ENCODE data around the gene FOXA3.
"Not testable (repeated sequence)": the region's sequence is repeated elsewhere in the genome, so short reads cannot be mapped to it uniquely, and the experiment has no call there.

The FOXA3 gene

GRCh38 chr19:45876411-45877197 is 12.5 kb downstream of the FOXA3 start:
- no peak for DNase-seq

- no peak for DNase-seq
Measured at GRCh38 chr19:45878043-45878794, 14.1 kb downstream of the FOXA3 start.

- DNase-seq: no peak
Measured at GRCh38 chr19:45879055-45879454, 14.9 kb downstream of the FOXA3 start.

GRCh38 chr19:45879971-45880370 is 15.8 kb downstream of the FOXA3 start:
- no peak for DNase-seq

GRCh38 chr19:45881082-45881908 is 17.2 kb downstream of the FOXA3 start:
- no peak for DNase-seq

GRCh38 chr19:45881909-45882528 is 17.9 kb downstream of the FOXA3 start:
- no peak for DNase-seq

- DNase-seq: peak; percentile 20
Measured at GRCh38 chr19:45882652-45883585, 18.8 kb downstream of the FOXA3 start.

GRCh38 chr19:45883586-45883880 is 19.4 kb downstream of the FOXA3 start:
- no peak for DNase-seq

GRCh38 chr19:45883881-45884681 is 20.0 kb downstream of the FOXA3 start:
- no peak for DNase-seq

- peak; percentile 6 for DNase-seq
Measured at GRCh38 chr19:45884682-45885555, 20.8 kb downstream of the FOXA3 start.

GRCh38 chr19:45885556-45886426 is 21.7 kb downstream of the FOXA3 start, which contains the start of gene IRF2BP1:
Gene IRF2BP1, minus strand, starts transcription at chr19:45886141. Its CDS starts 367 bp downstream, at chr19:45885774.
- DNase-seq: peak; percentile 80

GRCh38 chr19:45886427-45887199 is 22.5 kb downstream of the FOXA3 start:
- peak; percentile 78 for DNase-seq

GRCh38 chr19:45887200-45887710 is 23.1 kb downstream of the FOXA3 start:
- no peak for DNase-seq

GRCh38 chr19:45889210-45889885 is 25.2 kb downstream of the FOXA3 start:
- DNase-seq: no peak

GRCh38 chr19:45890877-45891276 is 26.8 kb downstream of the FOXA3 start:
- no peak for DNase-seq

GRCh38 chr19:45895519-45895972 is 31.4 kb downstream of the FOXA3 start:
- no peak for DNase-seq

GRCh38 chr19:45895983-45896599 is 32.0 kb downstream of the FOXA3 start:
- DNase-seq: not testable (repeated sequence)
